A549 (cell line): Measurements from ENCODE around the gene PHLDA1. TPM values are rescaled to one million over a fixed set of nuclear protein-coding genes. Genes with fewer than 3 reads are reported as not detected.

Source experiments
- ATAC-seq, 2 experiments: fragments of 200-7000 bp in 1 of 2; fragments of >200 bp in 1 of 2; cut with Nextera tagmentation in 1 of 2; cut with Tn5 transposase in 1 of 2; 3 replicates each; pipeline versions ENCODE4 v1.8.0 to v1.9.1; 2018 to 2020; ENCODE audit warnings: mild to moderate bottlenecking in 1 of 2, moderate library complexity in 1 of 2
- CTCF ChIA-PET: fragments of 300-600 bp; sonication (Branson Sonifier 250); formaldehyde crosslinking; extraction: SDS; loops from one replicate; lab custom pipeline; 2021; ENCODE audit warnings: antibody characterized with exemption, inconsistent platforms; lab: Yijun Ruan, JAX
- POLR2A ChIA-PET: fragments of 350-600 bp; formaldehyde crosslinking; extraction: SDS; loops from one replicate; lab custom pipeline; 2021; ENCODE audit warnings: antibody characterized with exemption, inconsistent platforms; lab: Yijun Ruan, JAX
- DNase-seq, 2 experiments: peaks; one replicate each; pipeline versions ENCODE4 v3.0.0 to v3.0.0-alpha.2; 2011 to 2016; ENCODE audit warnings: low read depth in 1 of 2, low spot score in 1 of 2
- FAIRE-seq: peaks from 2 replicates; lab custom pipeline; 2011; peaks lifted over from hg19 to GRCh38; lab: Jason Lieb, UNC
- H3K27ac ChIP-seq, 2 experiments: fragments of >200 bp; sonication (Bioruptor Twin); formaldehyde crosslinking; 3 replicates each; pipeline ENCODE4 v1.5.1; 2016 to 2017
- H3K4me1 ChIP-seq: fragments of >200 bp; sonication (Bioruptor Twin); formaldehyde crosslinking; 3 replicates; pipeline ENCODE4 v1.6.1; 2016
- H3K4me2 ChIP-seq: fragments of >200 bp; sonication (Bioruptor Twin); formaldehyde crosslinking; 3 replicates; pipeline ENCODE4 v1.6.1; 2016
- H3K4me3 ChIP-seq: fragments of >200 bp; sonication (Bioruptor Twin); formaldehyde crosslinking; 3 replicates; pipeline ENCODE4 v1.5.1; 2016
- H3K9me3 ChIP-seq: fragments of >200 bp; sonication (Bioruptor Twin); formaldehyde crosslinking; 3 replicates; pipeline ENCODE4 v1.6.1; 2016
- EHMT2 ChIP-seq: fragments of 200-600 bp; sonication (generic); IDR thresholded peaks from 2 replicates; pipeline ENCODE4 v1.6.1; 2016; ENCODE audit warnings: antibody characterized with exemption, low read depth, mild to moderate bottlenecking, moderate library complexity
- ESRRA ChIP-seq: fragments of 150-350 bp; IDR thresholded peaks from 2 replicates; pipeline ENCODE4 v1.6.1; 2014; ENCODE audit warnings: mild to moderate bottlenecking, low read length, borderline replicate concordance
- WGBS: methylation state at CpG from one replicate; pipeline ENCODE4 v1.1.6; 2017; ENCODE audit errors: missing lambda C conversion rate; 5-methylcytosine and 5-hydroxymethylcytosine counted together
- polyA plus RNA-seq, 4 experiments: library from polyadenylated mRNA; depleted of rRNA in 3 of 4; stranded (reverse); fragments of >200 nt; fragmentation: RNase III in 1 of 4; extraction: RNeasy Plus Mini Kit Qiagen cat#74134 plus additional on column Dnase treatment in 1 of 4; gene quantifications; 2 replicates in 3 of 4; 3 replicates in 1 of 4; pipeline ENCODE4 v1.2.3, GENCODE V29; 2011 to 2017

Gene PHLDA1
- polyA plus RNA-seq, 2 of the 4 experiments (the other 2 are of a cell fraction): 43.1 to 71.6 TPM

DNA sequence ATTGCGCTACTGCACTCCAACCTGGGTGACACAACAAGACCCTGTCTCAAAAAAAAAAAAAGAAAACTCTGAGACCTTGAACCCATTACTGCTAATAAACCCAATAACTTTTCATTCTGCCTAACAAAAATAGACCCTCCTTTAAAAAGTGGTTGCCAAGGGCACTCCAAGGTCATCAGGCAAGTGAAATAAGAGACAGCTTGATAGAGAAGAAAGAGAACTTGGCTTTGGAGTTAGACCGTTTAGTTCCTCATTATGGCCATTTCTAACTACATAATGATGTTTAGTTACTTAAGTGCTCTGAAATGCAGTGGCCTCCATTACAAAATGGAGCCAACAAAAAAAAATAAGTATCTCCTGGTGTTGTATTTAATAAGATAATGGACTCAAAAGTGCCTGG lies 55.9 kb downstream of the PHLDA1 start:
- CTCF ChIA-PET: interaction anchor here (0.6 to 2.3 kb wide), 3 partner anchors 10 to 640 kb away, joined by 3 to 6 read pairs (median 3); no protein-coding TSS in a partner anchor
- 0 out of 2 replicates have a peak, but pooled peaks have one; percentile 37 for TF ChIP-seq ESRRA
- TF ChIP-seq EHMT2: no peak
- H3K4me1 ChIP-seq: peaks cover 55% of the 10 kb centered on the region

More for the DNA sequence above, 55.9 kb downstream of the PHLDA1 start:
- POLR2A ChIA-PET: no interaction called here
- DNase-seq: no peak
- 81% methylated on average over 2 of the region's 2 CpGs for WGBS
- no peak for FAIRE-seq
- Histone ChIP-seq H3K27ac (peak overlapping the region; percentile 96 to 98), H3K4me2 (no peak overlapping the region), H3K9me3 (no peaks in the 10 kb centered on the region), H3K4me3 (no peak overlapping the region)
- no peak for ATAC-seq

Other genes with a start within 250 kb of the PHLDA1 start
- 640 and 943 TPM in 2 replicates for gene NAP1L1, start 52.9 kb upstream of the PHLDA1 start, polyA plus RNA-seq (2011; rRNA removed)
- 695 to 725 TPM (median 709 TPM) in 3 replicates for gene NAP1L1, start 52.9 kb upstream of the PHLDA1 start, polyA plus RNA-seq (2017; fragmentation: RNase III; extraction: RNeasy Plus Mini Kit Qiagen cat#74134 plus additional on column Dnase treatment)